Prostate gland (tissue), 2 donors: ENCODE data around the gene PKHD1. TPM values are rescaled to one million over a fixed set of nuclear protein-coding genes. Genes with fewer than 3 reads are reported as not detected.

ENCODE experiments used
- DNase-seq: peaks from one replicate; pipeline ENCODE4 v3.0.0-alpha.2; 2019; ENCODE audit warnings: low spot score
- H3K27ac ChIP-seq, 2 donors: fragments of 200-600 bp; sonication (generic); 2 replicates each; pipeline ENCODE4 v1.5.1; 2017 to 2019
- H3K27me3 ChIP-seq: fragments of 200-600 bp; sonication (generic); replicated peaks from 2 replicates; pipeline ENCODE4 v1.5.1; 2019; ENCODE audit not compliant: insufficient read depth
- H3K36me3 ChIP-seq, 2 donors: fragments of 200-600 bp; sonication (generic); 1 replicate in 1 of 2; 2 replicates in 1 of 2; pipeline versions ENCODE4 v1.5.1 to v1.8.1; 2017 to 2019
- H3K4me1 ChIP-seq: fragments of 200-600 bp; sonication (generic); replicated peaks from 2 replicates; pipeline ENCODE4 v1.5.1; 2019
- H3K4me3 ChIP-seq, 2 donors: fragments of 200-600 bp; sonication (generic); 2 replicates each; pipeline ENCODE4 v1.5.1; 2017 to 2019
- H3K9me3 ChIP-seq: fragments of 200-600 bp; sonication (generic); 2 replicates; pipeline ENCODE4 v1.5.1; 2017
- POLR2A ChIP-seq: fragments of 450-650 bp; IDR thresholded peaks from one replicate; pipeline ENCODE4 v1.6.1; 2016; ENCODE audit warnings: antibody characterized with exemption, mild to moderate bottlenecking
- POLR2AphosphoS5 ChIP-seq: sonication (generic); formaldehyde crosslinking; IDR thresholded peaks from one replicate; pipeline ENCODE4 v1.6.1; 2017; ENCODE audit warnings: antibody characterized with exemption
- WGBS: methylation state at CpG from one replicate; pipeline ENCODE4 v1.1.5; 2018; 5-methylcytosine and 5-hydroxymethylcytosine counted together
- intact Hi-C: fragments of 100-400 bp; cut with DNase I; formaldehyde crosslinking; loops from one replicate; pipeline ENCODE4 v1.14.2; 2022
- total RNA-seq, 2 donors: library from RNA; depleted of rRNA; stranded (reverse); fragments of >200 nt; gene quantifications; one replicate each; pipeline ENCODE4 v1.1.0, GENCODE V29; 2016
- TF ChIP-seq, protein P1 (sequence below), 4 experiments: fragments of 200-600 bp in 2 of 4; fragments of 450-650 bp in 2 of 4; sonication (generic) in 2 of 4; IDR thresholded peaks; 1 replicate in 3 of 4; 2 replicates in 1 of 4; pipeline ENCODE4 v1.5.1; 2016 to 2019; ENCODE audit warnings: antibody characterized with exemption in 4 of 4, mild to moderate bottlenecking in 2 of 4, moderate library complexity in 2 of 4

PKHD1 gene
- total RNA-seq, 2 donors from 2014 or later: 0.46 to 1.1 TPM

DNA sequence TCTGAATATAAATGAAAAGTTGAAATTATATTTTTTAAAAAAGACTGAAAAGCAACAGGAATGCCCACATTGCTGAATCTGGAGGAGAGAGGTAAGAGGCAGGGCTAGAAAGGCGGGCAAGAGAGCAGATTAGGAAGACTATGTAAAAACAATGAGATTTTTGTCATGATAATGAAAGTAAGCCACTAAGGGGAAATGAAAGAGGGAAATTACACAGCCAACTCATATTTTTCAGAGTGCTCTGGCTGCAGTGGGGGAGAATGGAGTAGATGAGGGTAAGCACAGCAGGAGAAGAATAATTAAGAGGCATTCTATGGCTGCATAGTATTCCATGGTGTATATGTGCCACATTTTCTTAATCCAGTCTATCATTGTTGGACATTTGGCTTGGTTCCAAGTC is 281.9 kb downstream of the PKHD1 start:
- intact Hi-C loops: no loop called here
- 58% methylated on average over 1 of the region's 1 CpG for WGBS
- H3K9me3 ChIP-seq: no peaks in the 10 kb centered on the region
- H3K27ac ChIP-seq: no peak overlapping the region
- H3K36me3 ChIP-seq: no peaks in the 10 kb centered on the region
- DNase-seq: no peak
- H3K27me3 ChIP-seq: no peaks in the 10 kb centered on the region
- TF ChIP-seq POLR2A (no peak), POLR2AphosphoS5 (no peak)
- TF ChIP-seq, protein P1, sequence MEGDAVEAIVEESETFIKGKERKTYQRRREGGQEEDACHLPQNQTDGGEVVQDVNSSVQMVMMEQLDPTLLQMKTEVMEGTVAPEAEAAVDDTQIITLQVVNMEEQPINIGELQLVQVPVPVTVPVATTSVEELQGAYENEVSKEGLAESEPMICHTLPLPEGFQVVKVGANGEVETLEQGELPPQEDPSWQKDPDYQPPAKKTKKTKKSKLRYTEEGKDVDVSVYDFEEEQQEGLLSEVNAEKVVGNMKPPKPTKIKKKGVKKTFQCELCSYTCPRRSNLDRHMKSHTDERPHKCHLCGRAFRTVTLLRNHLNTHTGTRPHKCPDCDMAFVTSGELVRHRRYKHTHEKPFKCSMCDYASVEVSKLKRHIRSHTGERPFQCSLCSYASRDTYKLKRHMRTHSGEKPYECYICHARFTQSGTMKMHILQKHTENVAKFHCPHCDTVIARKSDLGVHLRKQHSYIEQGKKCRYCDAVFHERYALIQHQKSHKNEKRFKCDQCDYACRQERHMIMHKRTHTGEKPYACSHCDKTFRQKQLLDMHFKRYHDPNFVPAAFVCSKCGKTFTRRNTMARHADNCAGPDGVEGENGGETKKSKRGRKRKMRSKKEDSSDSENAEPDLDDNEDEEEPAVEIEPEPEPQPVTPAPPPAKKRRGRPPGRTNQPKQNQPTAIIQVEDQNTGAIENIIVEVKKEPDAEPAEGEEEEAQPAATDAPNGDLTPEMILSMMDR (IDR thresholded peaks at IDR 0.05): no peak
- no peak overlapping the region for H3K4me3 ChIP-seq
- no peaks in the 10 kb centered on the region for H3K4me1 ChIP-seq

DNA sequence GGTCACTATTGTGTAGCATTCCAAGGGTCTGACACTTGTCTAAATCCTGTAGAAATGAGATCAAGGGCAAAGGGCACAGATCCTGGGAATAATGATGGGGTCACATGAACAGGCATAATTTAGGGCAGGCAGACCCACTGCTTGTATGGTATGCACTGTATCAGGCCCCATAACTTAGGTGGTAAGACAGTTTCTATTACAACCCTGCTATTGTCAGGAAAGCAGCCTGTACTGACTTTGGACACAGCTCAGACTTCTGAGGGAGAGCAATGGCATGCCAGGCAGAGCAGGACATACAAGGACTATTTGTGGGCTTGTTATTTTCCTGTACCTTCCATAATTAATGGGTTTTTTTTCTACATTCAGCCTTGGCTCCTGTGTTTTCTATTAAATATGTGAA is 286.8 kb downstream of the PKHD1 start:
- intact Hi-C loops: no loop called here
- Histone ChIP-seq H3K27ac (no peak overlapping the region), H3K4me1 (no peaks in the 10 kb centered on the region), H3K27me3 (no peaks in the 10 kb centered on the region), H3K9me3 (no peaks in the 10 kb centered on the region), H3K36me3 (no peaks in the 10 kb centered on the region), H3K4me3 (no peak overlapping the region)
- no peak for DNase-seq
- TF ChIP-seq POLR2AphosphoS5 (no peak), POLR2A (no peak)

DNA sequence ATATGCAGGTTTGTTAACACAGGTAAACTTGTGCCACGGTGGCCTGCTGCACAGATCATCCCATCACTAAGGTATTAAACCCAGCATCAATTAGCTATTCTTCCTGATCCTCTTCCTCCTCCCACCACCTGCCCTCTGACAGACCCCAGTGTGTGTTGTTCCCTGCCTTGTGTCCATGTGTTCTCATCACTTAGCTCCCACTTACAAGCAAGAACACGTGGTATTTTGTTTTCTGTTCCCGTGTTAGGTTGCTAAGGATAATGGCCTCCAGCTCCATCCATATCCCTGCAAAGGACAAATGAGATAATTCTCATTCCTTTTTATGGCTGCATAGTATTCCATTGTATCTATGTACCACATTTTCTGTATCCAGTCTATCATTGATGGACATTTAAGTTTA is 294.0 kb downstream of the PKHD1 start:
- WGBS: 89% methylated on average over 3 of the region's 3 CpGs
- Histone ChIP-seq H3K9me3 (no peaks in the 10 kb centered on the region), H3K4me3 (no peak overlapping the region), H3K27me3 (no peaks in the 10 kb centered on the region), H3K4me1 (no peaks in the 10 kb centered on the region), H3K36me3 (no peaks in the 10 kb centered on the region), H3K27ac (no peak overlapping the region)
- intact Hi-C loops: no loop called here
- TF ChIP-seq POLR2AphosphoS5 (no peak), POLR2A (no peak)
- TF ChIP-seq, protein P1 (IDR thresholded peaks at IDR 0.05): no peak
- DNase-seq: no peak

DNA sequence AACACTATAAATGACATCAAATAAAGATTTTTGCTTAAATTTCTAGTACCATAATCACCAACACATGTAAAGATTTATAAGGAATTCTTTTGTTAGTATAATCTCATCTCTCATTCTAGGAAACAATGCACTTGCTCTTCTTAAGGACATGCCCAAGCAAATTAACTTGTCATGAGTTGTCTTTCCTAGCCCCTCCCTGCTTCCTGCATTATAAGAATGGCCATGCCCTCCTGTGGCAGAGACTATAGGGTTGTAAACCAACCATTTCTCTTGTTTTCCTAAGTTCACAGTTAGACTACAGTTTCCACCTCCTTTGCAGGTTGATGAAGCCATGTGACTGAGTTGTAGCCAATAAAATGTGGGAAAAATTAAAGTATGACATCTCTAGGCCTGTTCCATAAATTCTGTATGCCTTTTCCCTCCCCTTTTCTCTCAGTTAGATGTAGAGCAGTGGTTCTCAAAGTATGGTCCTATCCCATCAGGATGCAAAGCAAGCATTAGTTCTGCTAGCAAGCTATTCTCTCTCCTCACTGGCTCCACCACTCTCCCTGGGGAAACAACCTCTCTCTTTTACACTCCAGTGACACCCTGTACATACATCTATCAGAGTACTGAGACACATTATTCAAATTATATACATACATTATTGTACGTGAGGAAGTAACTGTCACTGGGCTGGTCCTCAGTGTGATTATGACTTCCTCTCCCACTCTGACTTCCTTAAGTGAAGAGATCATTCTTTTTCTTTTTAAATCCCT is 295.0 kb downstream of the PKHD1 start:
- H3K36me3 ChIP-seq: no peaks in the 10 kb centered on the region
- no peaks in the 10 kb centered on the region for H3K9me3 ChIP-seq
- intact Hi-C loops: no loop called here
- no peak overlapping the region for H3K4me3 ChIP-seq
- TF ChIP-seq POLR2AphosphoS5 (no peak), POLR2A (no peak)
- TF ChIP-seq, protein P1 (IDR thresholded peaks at IDR 0.05): no peak
- no peaks in the 10 kb centered on the region for H3K27me3 ChIP-seq
- no peak overlapping the region for H3K27ac ChIP-seq
- no peak for DNase-seq
- 63% methylated on average over 1 of the region's 1 CpG for WGBS
- no peaks in the 10 kb centered on the region for H3K4me1 ChIP-seq

DNA sequence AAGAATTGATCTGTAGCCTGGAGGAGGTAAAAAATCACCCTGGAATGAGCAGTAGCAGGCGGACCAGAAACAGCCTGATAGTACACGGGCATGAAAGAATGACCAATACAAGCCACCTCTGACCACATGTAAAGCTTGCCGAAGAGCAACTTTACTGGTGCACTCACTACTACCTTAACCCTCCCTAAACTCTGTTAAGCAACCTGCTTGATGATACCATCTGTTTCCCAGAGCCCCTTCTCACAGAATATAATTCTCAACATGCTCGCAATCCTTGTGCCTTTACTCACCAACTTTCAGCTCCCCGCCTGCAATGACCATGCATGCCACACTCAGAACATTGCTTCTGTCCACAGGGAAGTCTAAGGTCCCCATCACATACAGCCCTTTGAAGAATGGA is 296.5 kb downstream of the PKHD1 start:
- WGBS: 70% methylated on average over 5 of the region's 5 CpGs
- Histone ChIP-seq H3K9me3 (no peaks in the 10 kb centered on the region), H3K27me3 (no peaks in the 10 kb centered on the region), H3K36me3 (no peaks in the 10 kb centered on the region), H3K27ac (no peak overlapping the region), H3K4me3 (no peak overlapping the region), H3K4me1 (no peaks in the 10 kb centered on the region)
- TF ChIP-seq POLR2A (no peak), POLR2AphosphoS5 (no peak)
- TF ChIP-seq, protein P1 (IDR thresholded peaks at IDR 0.05): no peak
- intact Hi-C loops: no loop called here
- no peak for DNase-seq
